HG02970 (cell line): ENCODE results near the gene NYNRIN.
A peak's percentile ranks its signal among the peaks of the same experiment; 100 is the strongest.
"Not testable (repeated sequence)": the region's sequence is repeated elsewhere in the genome, so short reads cannot be mapped to it uniquely, and the experiment has no call there.

Experiments used
- ATAC-seq: cut with Tn5 transposase; IDR thresholded peaks from one replicate; pipeline ENCODE4 v1.9.1; 2021; ENCODE audit warnings: mild to moderate bottlenecking, moderate library complexity, moderate number of reproducible peaks; ENCODE audit not compliant: unreplicated experiment, low FRiP score

Gene NYNRIN

DNA sequence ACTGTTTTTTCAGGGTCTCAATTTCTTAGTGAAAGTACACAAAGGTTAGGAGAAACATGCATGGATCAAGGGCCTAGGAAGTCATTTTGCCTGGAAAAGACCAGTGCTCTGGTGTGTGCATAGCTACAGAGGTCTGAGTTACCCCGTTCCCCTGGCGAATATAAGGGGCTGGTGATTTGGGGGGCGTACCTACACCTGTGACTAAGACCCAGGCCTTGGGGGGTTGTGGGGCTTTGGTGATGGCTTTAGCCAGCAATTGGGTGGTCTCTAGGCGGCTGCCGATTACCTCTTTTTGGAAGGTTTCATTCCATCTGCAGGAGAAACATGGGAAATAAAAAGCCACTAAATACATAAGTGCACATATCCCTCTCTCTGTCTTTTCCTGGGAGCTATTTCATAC lies 42.7 kb downstream of the NYNRIN start:
- no peak for ATAC-seq

DNA sequence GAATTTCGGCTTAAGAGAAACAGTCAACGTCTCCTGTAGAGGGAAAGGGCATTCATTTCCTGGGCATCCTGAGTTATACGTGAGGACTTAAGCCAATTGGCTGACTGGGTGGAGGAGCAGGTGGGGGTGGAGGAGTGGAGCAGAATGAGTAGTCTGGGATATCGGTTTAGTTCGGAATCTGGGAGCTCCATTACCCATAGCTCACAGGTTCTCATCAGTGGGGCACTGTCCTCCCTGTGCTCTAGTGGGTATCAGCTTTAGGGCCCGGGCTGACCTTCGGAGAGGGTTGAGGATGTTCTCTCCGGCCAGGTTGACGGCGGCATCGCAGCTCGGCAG lies 43.1 kb downstream of the NYNRIN start:
- ATAC-seq: no peak

DNA sequence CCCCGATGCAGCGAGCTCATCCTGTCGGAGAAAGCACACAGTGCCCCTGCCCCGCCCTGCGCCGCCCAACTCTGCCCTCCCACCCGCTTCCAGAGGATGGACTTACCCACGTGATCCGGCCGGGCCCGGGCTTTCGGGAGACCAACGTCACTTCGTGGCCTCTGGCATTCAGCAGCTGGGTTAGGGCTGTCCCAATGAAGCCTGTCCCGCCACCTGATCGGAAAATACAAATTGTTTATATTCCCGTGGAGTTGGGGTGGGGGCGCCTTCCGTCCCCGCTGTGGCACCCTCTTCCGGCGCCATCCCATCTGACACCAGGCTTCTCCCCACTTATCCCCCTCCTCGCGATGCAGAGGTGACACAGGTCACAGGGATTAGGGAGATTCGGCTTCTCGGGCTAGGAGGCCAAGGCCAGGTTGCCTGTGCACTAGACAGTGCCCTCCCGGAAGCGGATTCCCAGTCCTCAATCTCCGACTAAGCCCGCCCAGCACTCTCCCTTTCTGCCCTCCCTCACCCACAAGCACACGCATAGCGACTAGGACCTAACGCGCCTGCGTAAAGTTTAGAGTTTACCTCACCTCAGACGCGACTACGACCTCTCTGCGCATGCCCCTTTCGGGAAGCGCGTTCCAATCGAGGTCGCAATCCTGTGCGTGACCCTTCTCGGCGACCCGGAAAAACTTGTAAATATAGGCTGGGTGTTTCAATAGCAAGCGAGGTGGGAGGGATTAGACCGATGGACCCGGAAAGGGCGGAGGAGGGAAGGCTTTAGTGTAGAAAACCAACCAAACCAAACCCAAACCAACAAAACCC lies 43.6 kb downstream of the NYNRIN start, which contains the start of gene SDR39U1:
SDR39U1 (minus strand) TSS at position 537 of the 813 bp plus-strand sequence; CDS start at position 530, 7 bp downstream.
- ATAC-seq: peak; percentile 94

DNA sequence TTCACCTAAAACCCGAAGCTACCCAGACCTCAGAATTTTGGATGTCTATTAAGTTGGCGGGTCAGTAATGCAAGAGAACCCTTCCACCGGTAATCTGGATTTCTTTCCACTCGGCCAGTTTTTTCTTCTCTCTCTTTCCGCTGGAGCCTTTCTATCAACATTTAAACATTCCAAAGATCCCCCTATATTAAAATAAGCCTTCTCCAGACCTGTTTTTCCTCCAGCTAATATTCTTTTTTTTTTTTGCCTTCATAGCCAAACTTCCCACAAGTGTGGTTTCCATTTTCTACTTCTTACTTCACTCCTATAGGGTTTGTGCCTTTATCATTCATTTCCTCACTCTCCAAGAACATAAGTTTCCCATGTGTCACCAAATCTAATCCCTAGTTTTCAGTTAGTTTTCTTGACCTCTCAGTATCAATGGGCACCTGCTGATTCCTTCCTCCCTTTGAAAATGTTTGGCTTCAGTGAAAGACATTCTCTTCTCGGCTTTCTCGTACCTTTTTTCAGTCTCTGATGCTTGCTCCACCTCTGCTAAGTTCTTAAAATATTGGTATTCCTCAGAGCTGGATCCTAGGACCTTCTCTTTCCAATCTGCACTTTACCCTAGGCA lies 44.4 kb downstream of the NYNRIN start:
- ATAC-seq: no peak

DNA sequence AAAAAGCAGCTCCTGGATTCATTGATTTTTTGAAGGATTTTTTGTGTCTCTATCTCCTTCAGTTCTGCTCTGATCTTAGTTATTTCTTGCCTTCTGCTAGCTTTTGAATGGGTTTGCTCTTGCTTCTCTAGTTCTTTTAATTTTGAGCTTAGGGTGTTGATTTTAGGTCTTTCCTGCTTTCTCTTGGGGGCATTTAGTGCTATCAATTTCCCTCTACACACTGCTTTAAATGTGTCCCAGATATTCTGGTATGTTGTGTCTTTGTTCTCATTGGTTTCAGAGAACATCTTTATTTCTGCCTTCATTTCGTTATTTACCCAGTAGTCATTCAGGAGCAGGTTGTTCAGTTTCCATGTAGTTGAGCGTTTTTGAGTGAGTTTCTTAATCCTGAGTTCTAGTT lies 52.0 kb downstream of the NYNRIN start:
- ATAC-seq: not testable (repeated sequence)

DNA sequence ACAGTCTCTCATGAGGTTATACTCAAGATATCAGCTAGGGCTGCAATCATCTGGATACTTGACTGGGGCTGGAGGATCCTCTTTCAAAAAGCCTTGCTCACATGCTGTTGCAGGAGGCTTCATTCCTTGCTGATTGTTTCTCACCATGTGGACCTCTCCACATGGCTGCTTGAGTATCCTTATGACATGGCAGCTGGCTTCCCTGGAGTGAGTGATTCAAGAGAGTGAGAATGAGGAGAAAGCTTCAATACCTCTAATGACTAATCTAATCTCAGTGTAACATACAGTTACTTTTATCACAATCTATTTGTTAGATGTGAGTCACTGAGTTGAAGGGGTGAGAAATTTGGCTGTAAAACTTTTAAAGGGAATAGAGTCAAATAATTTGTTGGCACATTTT lies 58.2 kb downstream of the NYNRIN start:
- no peak for ATAC-seq

DNA sequence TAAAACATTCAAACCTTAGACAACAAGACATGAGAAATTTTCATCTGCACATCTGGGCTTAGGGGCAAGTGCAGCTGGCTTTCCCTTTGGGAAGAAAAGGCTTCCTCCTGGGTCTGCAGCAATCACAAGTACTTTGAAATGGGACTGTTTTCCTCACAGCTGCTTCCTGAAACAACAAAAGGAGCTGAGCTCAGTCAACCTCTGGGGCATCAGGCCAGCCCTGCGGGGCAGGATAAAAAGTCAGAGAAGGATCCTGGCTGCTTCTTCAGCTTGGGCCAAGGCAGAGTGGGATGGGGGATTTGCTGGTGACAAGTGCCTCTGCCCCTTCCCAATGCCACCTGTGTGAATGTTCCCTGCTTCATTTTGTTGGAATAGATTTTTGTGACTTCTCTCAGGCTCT lies 59.9 kb downstream of the NYNRIN start:
- no peak for ATAC-seq

DNA sequence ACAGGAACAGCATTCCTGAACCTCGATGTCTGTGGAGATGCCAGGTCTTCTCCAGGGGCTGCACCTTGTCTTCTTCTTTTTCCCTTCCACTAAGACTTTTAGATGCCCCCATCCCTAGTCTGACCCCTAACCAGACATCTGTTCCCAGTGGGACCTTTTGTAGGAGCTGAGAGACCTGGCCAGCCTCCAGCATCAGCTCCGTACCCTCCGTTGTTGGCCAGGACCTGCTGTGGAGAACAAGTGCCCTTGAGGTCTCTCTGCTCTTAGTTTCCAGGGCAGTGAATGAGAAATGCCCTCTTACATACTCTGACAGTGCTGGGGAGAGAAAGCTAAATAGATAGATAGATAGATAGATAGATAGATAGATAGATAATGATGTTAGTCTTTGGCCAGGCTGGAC lies 60.5 kb downstream of the NYNRIN start:
- ATAC-seq: no peak

DNA sequence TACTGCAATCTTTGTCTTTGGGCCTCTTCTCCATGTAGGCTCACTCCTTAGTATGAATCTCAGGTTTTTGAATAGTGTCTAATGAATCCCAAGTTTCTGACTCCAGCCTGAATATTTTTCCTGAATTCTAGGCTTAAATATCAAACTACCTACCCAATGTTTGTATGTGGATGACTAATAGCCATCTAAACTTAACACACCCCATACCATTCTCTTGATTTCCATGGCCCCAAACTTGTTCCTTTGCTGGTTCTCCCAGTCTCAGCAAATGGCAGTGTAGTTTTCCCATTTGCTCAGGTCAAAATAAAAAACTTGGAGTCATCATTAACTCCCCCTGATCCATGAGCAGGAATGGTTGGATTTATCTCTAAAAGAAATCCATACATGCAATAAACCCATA lies 62.5 kb downstream of the NYNRIN start:
- ATAC-seq: no peak

DNA sequence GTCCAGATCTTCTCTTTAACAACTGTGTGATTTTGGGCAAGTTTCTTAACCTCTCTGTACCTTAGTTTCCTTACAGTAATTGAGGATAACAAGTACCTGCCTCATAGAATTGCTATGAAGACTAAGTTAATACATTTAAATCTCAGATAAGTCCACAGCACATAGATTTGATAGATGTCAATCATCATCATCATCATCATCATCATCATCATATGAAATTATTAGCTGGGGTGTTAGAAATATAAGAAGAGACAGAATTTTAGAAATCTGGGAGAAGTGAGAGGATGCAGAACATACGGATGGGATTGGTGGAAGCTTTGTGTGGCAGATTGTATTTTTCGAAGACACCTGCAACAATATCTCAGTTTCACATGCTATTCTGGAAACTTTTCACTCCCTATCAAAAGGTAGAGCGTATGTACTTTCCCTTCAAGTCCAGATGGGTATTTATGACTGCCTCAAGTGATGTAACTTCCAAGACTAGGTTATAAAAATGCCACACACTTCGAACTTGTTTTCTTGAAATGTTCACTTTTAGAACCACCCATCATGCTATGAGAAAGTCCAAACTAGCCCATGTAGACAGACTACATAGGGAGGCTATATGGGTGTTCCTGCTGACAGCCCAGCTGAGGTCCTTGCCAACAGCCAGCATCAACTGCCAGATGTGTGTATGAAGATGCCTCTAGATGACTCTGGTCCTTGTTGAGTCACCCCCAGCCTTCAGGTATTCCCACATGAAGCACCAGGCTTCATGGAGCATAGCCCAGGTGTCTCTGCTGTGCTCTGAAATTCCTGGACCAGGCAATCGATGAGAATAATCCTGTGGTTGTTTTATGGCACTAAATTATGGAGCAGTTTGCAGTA lies 64.4 kb downstream of the NYNRIN start:
- ATAC-seq: no peak

DNA sequence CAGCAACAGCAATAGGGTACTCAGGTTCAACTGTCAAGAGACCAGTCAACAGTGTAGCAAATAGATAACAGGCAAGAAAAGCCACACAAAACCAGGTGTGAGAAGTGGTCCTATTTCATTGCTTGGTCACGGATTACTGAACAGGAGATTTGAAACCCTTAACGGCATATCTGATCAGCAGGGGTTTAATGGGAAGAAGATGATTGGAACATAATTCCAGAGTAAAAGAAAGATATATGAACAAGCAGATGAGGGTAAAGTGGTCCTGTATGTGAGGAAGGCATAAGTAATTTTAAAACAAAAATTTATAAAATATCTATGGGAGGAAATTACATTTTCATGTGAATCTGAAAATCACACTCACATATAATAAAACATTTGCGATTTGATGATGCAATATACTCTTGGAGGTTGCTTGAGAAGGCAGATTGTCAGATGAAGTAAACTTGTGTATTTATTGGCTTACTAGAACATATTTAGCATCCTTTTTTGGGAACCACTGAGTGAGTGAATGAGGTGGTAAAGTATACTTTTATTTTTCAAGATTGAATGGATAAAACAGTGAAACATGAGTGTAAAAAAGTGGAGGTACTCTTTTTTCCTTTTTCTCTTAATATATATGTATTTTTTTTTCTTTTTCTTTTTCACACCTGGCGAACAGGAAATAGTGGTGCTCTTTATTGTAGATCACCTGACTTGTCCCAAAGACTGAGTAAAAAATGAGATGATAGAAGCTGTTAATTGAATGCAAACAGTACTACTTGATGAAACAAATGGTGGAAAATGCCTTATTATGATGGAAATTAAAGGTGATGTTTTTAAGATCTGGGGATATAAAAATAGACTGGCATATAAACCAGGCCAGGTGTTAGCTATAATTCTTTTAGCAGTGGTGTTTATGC lies 65.3 kb downstream of the NYNRIN start:
- ATAC-seq: no peak

DNA sequence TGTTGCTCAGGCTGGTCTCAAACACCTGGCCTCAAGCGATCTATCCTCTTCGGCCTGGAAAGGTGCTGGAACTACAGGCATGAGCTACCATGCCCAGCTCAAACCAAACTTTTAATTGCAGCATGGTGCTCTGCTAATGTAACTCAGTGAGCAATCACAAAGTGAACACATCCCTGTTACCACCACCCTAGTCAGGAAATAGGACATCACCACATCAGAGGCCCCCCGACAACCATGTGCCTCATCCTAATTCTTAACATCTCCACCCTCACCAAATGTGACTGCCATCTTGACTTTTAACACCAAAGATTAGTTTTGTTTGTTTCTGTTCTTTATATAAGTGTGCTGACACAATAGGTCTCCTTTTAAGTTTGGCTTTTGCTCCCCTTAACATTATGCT lies 66.6 kb downstream of the NYNRIN start:
- ATAC-seq: no peak

DNA sequence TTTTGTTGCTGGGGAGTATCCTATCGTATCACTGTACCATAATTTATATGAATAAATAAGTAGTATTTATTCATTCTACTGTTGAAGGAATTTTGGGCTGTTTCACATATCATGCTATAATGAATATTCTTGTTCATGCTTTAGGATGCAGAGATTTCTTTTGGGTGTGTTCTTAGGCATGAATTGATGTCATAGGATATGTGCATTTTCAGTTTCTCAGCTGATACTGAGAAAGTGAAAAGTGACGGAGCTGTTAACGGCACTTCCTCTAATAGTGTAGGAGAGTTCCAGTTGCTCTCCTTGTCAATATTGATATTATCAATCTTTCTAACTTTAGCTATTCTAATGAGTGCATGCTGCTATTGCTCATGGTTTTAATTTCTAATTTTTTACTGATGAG lies 67.0 kb downstream of the NYNRIN start:
- no peak for ATAC-seq
